HT-29 (cell line): ENCODE measurements around the gene ZNF324B. TPM values are rescaled to one million over a fixed set of nuclear protein-coding genes. Genes with fewer than 3 reads are reported as not detected.
"Not testable (repeated sequence)": the region's sequence is repeated elsewhere in the genome, so short reads cannot be mapped to it uniquely, and the experiment has no call there.

ENCODE experiments used
- DNase-seq: peaks from one replicate; pipeline ENCODE4 v3.0.0-alpha.2; 2015; ENCODE audit warnings: low spot score
- small RNA-seq: library from RNA; depleted of rRNA; stranded (forward); fragments of <200 nt; gene quantifications from one replicate; pipeline ENCODE3, GENCODE V24; 2014
- total RNA-seq: library from RNA; depleted of rRNA; stranded (reverse); fragments of >200 nt; shearing (Covaris generic); gene quantifications from 2 replicates; pipeline ENCODE4 v1.2.3, GENCODE V29; 2014; rRNA removed

ZNF324B gene
- total RNA-seq, 1 experiment from 2014 or later, result 10.4 TPM

GRCh38 chr19:58479736-58480480 is 28.5 kb downstream of the ZNF324B start:
- DNase-seq, result no peak

GRCh38 chr19:58480481-58480830 is 29.0 kb downstream of the ZNF324B start:
- no peak for DNase-seq

- no peak for DNase-seq
Measured at GRCh38 chr19:58480831-58481230, 29.4 kb downstream of the ZNF324B start.

- no peak for DNase-seq
Measured at GRCh38 chr19:58482372-58482771, 30.9 kb downstream of the ZNF324B start.

- DNase-seq, result no peak
Measured at GRCh38 chr19:58483776-58484175, 32.4 kb downstream of the ZNF324B start.

- DNase-seq, result not testable (repeated sequence)
Measured at GRCh38 chr19:58484349-58484748, 32.9 kb downstream of the ZNF324B start.

- DNase-seq, result no peak
Measured at GRCh38 chr19:58491393-58491792, 40.0 kb downstream of the ZNF324B start.

GRCh38 chr19:58492265-58492664 is 40.8 kb downstream of the ZNF324B start:
- no peak for DNase-seq

GRCh38 chr19:58497634-58498170 is 46.3 kb downstream of the ZNF324B start:
- no peak for DNase-seq

- no peak for DNase-seq
Measured at GRCh38 chr19:58498316-58499020, 47.0 kb downstream of the ZNF324B start.

- peak; percentile 99 for DNase-seq
Measured at GRCh38 chr19:58499021-58499927, 47.9 kb downstream of the ZNF324B start.

GRCh38 chr19:58500242-58500641 is 48.8 kb downstream of the ZNF324B start:
- no peak for DNase-seq

Small RNA genes within 50 kb of the gene (small RNA-seq; reads per million reads assigned to genes)
- gene RN7SL693P (not detected), gene RNU6-1337P (not detected)

Other genes with a start within 250 kb of the ZNF324B start
- gene ZNF544, start 222.7 kb upstream of the ZNF324B start, total RNA-seq, result 60.1 and 64.8 TPM in 2 replicates
- 6.4 and 8.5 TPM in 2 replicates for gene ZNF8, start 172.7 kb upstream of the ZNF324B start, total RNA-seq
- 74.2 and 83.4 TPM in 2 replicates for gene ERVK3-1, start 146.2 kb upstream of the ZNF324B start, total RNA-seq
- 3.6 and 3.7 TPM in 2 replicates for gene ZSCAN22, start 124.6 kb upstream of the ZNF324B start, total RNA-seq
- gene A1BG, start 98.1 kb upstream of the ZNF324B start, total RNA-seq, result 0.47 TPM in 1 of 2 replicates, not detected in the other
- gene ZNF497, start 88.9 kb upstream of the ZNF324B start, total RNA-seq, result 2.0 and 6.0 TPM in 2 replicates
- 8.3 and 10.4 TPM in 2 replicates for gene ZNF837, start 70.6 kb upstream of the ZNF324B start, total RNA-seq
- 5,822 and 6,132 TPM in 2 replicates for gene RPS5, start 64.4 kb upstream of the ZNF324B start, total RNA-seq
- gene RNF225, start 56.0 kb upstream of the ZNF324B start, total RNA-seq, result 0.58 and 0.99 TPM in 2 replicates
- 26.6 and 33.1 TPM in 2 replicates for gene ZNF584, start 43.0 kb upstream of the ZNF324B start, total RNA-seq
- gene ZNF132, start 11.5 kb upstream of the ZNF324B start, total RNA-seq, result not detected in 2 replicates
- 28.6 and 29.5 TPM in 2 replicates for gene ZNF324, start 15.5 kb downstream of the ZNF324B start, total RNA-seq
- gene ZNF446, start 24.7 kb downstream of the ZNF324B start, total RNA-seq, result 19.2 and 22.7 TPM in 2 replicates
- 60.6 and 74.5 TPM in 2 replicates for gene SLC27A5, start 60.4 kb downstream of the ZNF324B start, total RNA-seq
- gene ZBTB45, start 68.2 kb downstream of the ZNF324B start, total RNA-seq, result 25.6 and 27.4 TPM in 2 replicates
- gene TRIM28, start 92.4 kb downstream of the ZNF324B start, total RNA-seq, result 1,771 and 1,829 TPM in 2 replicates
- 236 and 268 TPM in 2 replicates for gene CHMP2A, start 103.5 kb downstream of the ZNF324B start, total RNA-seq
- 201 and 242 TPM in 2 replicates for gene UBE2M, start 107.0 kb downstream of the ZNF324B start, total RNA-seq
- 92.5 and 94.8 TPM in 2 replicates for gene MZF1, start 121.7 kb downstream of the ZNF324B start, total RNA-seq